MCF 10A (cell line): ENCODE data around the gene KCNMA1. TPM values are rescaled to one million over a fixed set of nuclear protein-coding genes. Genes with fewer than 3 reads are reported as not detected.

Source experiments
- BruUV-seq: library from RNA; stranded (reverse); fragments of 400-500 nt; replicated peaks from 2 replicates; lab custom pipeline; 2021; lab: Mats Ljungman, UMichigan
- CTCF ChIA-PET: fragments of 300-600 bp; sonication (Branson Sonifier 250); formaldehyde crosslinking; extraction: SDS; loops from one replicate; lab custom pipeline; 2021; ENCODE audit warnings: antibody characterized with exemption, inconsistent platforms; lab: Yijun Ruan, JAX
- POLR2A ChIA-PET: fragments of 300-600, 350-650 bp; sonication (Branson Sonifier 250); formaldehyde crosslinking; extraction: SDS; loops from one replicate; lab custom pipeline; 2020; ENCODE audit warnings: antibody characterized with exemption, inconsistent platforms; lab: Yijun Ruan, JAX
- DNase-seq: peaks from one replicate; pipeline ENCODE4 v3.0.0-alpha.2; 2018; ENCODE audit not compliant: unreplicated experiment
- H3K27ac Mint-ChIP-seq: one replicate; pipeline ENCODE4 v1.8.0; 2022; ENCODE audit warnings: mild to moderate bottlenecking, low read depth, mixed read lengths; ENCODE audit not compliant: unreplicated experiment
- H3K27me3 Mint-ChIP-seq: one replicate; pipeline ENCODE4 v1.8.0; 2022; ENCODE audit warnings: mixed read lengths; ENCODE audit not compliant: insufficient read depth, unreplicated experiment
- H3K36me3 Mint-ChIP-seq: one replicate; pipeline ENCODE4 v1.8.0; 2022; ENCODE audit warnings: mild to moderate bottlenecking, moderate library complexity, mixed read lengths; ENCODE audit not compliant: insufficient read depth, unreplicated experiment
- H3K4me1 Mint-ChIP-seq: one replicate; pipeline ENCODE4 v1.8.0; 2022; ENCODE audit warnings: mixed read lengths; ENCODE audit not compliant: insufficient read depth, unreplicated experiment
- H3K4me3 Mint-ChIP-seq: one replicate; pipeline ENCODE4 v1.8.0; 2022; ENCODE audit warnings: mild to moderate bottlenecking, moderate library complexity, mixed read lengths; ENCODE audit not compliant: unreplicated experiment
- H3K9me3 Mint-ChIP-seq: one replicate; pipeline ENCODE4 v1.8.0; 2022; ENCODE audit warnings: mixed read lengths; ENCODE audit not compliant: unreplicated experiment
- CTCF ChIP-seq: fragments of 200-600 bp; IDR thresholded peaks from one replicate; pipeline ENCODE4 v1.8.0; 2022; ENCODE audit warnings: antibody characterized with exemption, mild to moderate bottlenecking; ENCODE audit not compliant: unreplicated experiment
- intact Hi-C: fragments of 100-400 bp; cut with micrococcal nuclease; formaldehyde crosslinking; loops from 2 replicates; pipeline ENCODE4 v1.14.1; 2022
- total RNA-seq: library from RNA; stranded (reverse); gene quantifications from 2 replicates; pipeline ENCODE4 v1.2.3, GENCODE V29; 2022

Gene KCNMA1
- total RNA-seq, 1 experiment from 2014 or later, result 7.5 TPM

- Mint-ChIP-seq H3K27me3 (no peaks in the 10 kb centered on the region), H3K4me3 (no peak overlapping the region), H3K36me3 (peaks cover 6% of the 10 kb centered on the region), H3K9me3 (no peaks in the 10 kb centered on the region), H3K27ac (no peak overlapping the region), H3K4me1 (peaks cover 17% of the 10 kb centered on the region)
- TF ChIP-seq CTCF, result no peak
- CTCF ChIA-PET, result interaction anchor here (0.6 to 6.6 kb wide), 6 partner anchors 8 to 399 kb away, joined by 3 to 55 read pairs (median 4); no protein-coding TSS in a partner anchor
- no TSS peak for BruUV-seq
- peak; percentile 38 for DNase-seq
- POLR2A ChIA-PET, result interaction anchor here (1.1 kb wide), 2 partner anchors 55 to 98 kb away, joined by 3 to 4 read pairs; no protein-coding TSS in a partner anchor
- intact Hi-C loops, result no loop called here
Observed at GRCh38 chr10:77247031-77247990, 390.3 kb downstream of the KCNMA1 start.

GRCh38 chr10:77245953-77246352 is 391.7 kb downstream of the KCNMA1 start:
- H3K36me3 Mint-ChIP-seq, result peaks cover 6% of the 10 kb centered on the region
- ChIA-PET CTCF (interaction anchor here (0.7 to 6.6 kb wide), 2 partner anchors 80 to 396 kb away, joined by 3 to 55 read pairs; no protein-coding TSS in a partner anchor), POLR2A (interaction anchor here (0.6 kb wide), 1 partner anchor 249 kb away, joined by 3 read pairs; no protein-coding TSS in a partner anchor)
- H3K4me1 Mint-ChIP-seq, result peaks cover 12% of the 10 kb centered on the region
- TF ChIP-seq CTCF, result no peak
- no peaks in the 10 kb centered on the region for H3K9me3 Mint-ChIP-seq
- no TSS peak for BruUV-seq
- H3K27ac Mint-ChIP-seq, result no peak overlapping the region
- H3K27me3 Mint-ChIP-seq, result no peaks in the 10 kb centered on the region
- no peak overlapping the region for H3K4me3 Mint-ChIP-seq
- peak; percentile 75 for DNase-seq
- intact Hi-C loops, result no loop called here

- H3K27me3 Mint-ChIP-seq, result no peaks in the 10 kb centered on the region
- no peak for TF ChIP-seq CTCF
- H3K36me3 Mint-ChIP-seq, result peaks cover 6% of the 10 kb centered on the region
- no peak overlapping the region for H3K27ac Mint-ChIP-seq
- no peak for DNase-seq
- H3K9me3 Mint-ChIP-seq, result no peaks in the 10 kb centered on the region
- intact Hi-C loops, result no loop called here
- no TSS peak for BruUV-seq
- CTCF ChIA-PET, result interaction anchor here (0.7 to 1.1 kb wide), 3 partner anchors 71 to 470 kb away, joined by 3 to 4 read pairs (median 3); no protein-coding TSS in a partner anchor
- H3K4me3 Mint-ChIP-seq, result no peak overlapping the region
- peaks cover 12% of the 10 kb centered on the region for H3K4me1 Mint-ChIP-seq
- POLR2A ChIA-PET, result interaction anchor here (0.6 kb wide), 1 partner anchor 525 kb away, joined by 3 read pairs; no protein-coding TSS in a partner anchor
Observed at GRCh38 chr10:77244746-77245145, 392.9 kb downstream of the KCNMA1 start.

- H3K27me3 Mint-ChIP-seq, result no peaks in the 10 kb centered on the region
- intact Hi-C loops, result no loop called here
- H3K4me1 Mint-ChIP-seq, result peaks cover 12% of the 10 kb centered on the region
Observed at GRCh38 chr10:77244286-77244685, 393.3 kb downstream of the KCNMA1 start.

More at GRCh38 chr10:77244286-77244685, 393.3 kb downstream of the KCNMA1 start:
- no peak for DNase-seq
- no peak for TF ChIP-seq CTCF
- Mint-ChIP-seq H3K27ac (no peak overlapping the region), H3K36me3 (peaks cover 6% of the 10 kb centered on the region), H3K4me3 (no peak overlapping the region), H3K9me3 (no peaks in the 10 kb centered on the region)
- POLR2A ChIA-PET, result interaction anchor here (0.7 kb wide), 1 partner anchor 74 kb away, joined by 3 read pairs; no protein-coding TSS in a partner anchor
- CTCF ChIA-PET, result interaction anchor here (1.0 to 2.6 kb wide), 2 partner anchors 397 to 399 kb away, joined by 3 to 7 read pairs; no protein-coding TSS in a partner anchor
- no TSS peak for BruUV-seq
